Gastroesophageal sphincter (tissue), 3 donors: Measurements from ENCODE around the gene MRPS14.

Experiments
- EP300 ChIP-seq: sonication (generic); formaldehyde crosslinking; IDR thresholded peaks from one replicate; pipeline ENCODE4 v1.6.1; 2017; ENCODE audit warnings: antibody characterized with exemption, mild to moderate bottlenecking
- POLR2A ChIP-seq, 2 donors: fragments of 450-650 bp; IDR thresholded peaks; one replicate each; pipeline ENCODE4 v1.6.1; 2017; ENCODE audit warnings: antibody characterized with exemption in 2 of 2, mild to moderate bottlenecking in 2 of 2, moderate library complexity in 1 of 2
- POLR2AphosphoS5 ChIP-seq: sonication (generic); formaldehyde crosslinking; IDR thresholded peaks from one replicate; pipeline ENCODE4 v1.6.1; 2017; ENCODE audit warnings: antibody characterized with exemption
- TF ChIP-seq, protein P1 (sequence below), 4 experiments: fragments of 200-600 bp in 2 of 4; fragments of 450-650 bp in 2 of 4; sonication (generic) in 1 of 4; IDR thresholded peaks; one replicate each; pipeline ENCODE4 v1.5.1; 2017 to 2019; ENCODE audit warnings: antibody characterized with exemption in 4 of 4, mild to moderate bottlenecking in 2 of 4, moderate library complexity in 2 of 4

DNA sequence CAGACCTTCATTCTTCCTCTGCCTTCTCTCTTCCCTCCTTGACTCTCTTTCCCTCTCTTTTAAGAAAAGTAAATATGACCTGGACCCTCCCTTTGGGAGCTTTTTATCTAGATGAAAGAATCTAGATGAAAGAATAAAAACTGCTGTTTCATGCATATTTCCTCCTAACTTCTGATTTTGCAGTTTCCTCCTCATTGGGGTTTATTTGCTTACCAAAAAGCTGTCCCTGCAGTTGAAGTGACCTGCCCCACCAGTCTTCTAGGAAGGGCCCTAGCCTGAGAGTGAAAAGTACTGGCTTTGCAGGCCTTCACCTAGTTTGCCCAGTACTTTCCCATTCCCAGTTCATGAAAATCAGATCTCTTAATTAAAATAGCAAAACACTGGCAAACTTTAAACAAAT is 51.8 kb downstream of the MRPS14 start:
- TF ChIP-seq, protein P1, sequence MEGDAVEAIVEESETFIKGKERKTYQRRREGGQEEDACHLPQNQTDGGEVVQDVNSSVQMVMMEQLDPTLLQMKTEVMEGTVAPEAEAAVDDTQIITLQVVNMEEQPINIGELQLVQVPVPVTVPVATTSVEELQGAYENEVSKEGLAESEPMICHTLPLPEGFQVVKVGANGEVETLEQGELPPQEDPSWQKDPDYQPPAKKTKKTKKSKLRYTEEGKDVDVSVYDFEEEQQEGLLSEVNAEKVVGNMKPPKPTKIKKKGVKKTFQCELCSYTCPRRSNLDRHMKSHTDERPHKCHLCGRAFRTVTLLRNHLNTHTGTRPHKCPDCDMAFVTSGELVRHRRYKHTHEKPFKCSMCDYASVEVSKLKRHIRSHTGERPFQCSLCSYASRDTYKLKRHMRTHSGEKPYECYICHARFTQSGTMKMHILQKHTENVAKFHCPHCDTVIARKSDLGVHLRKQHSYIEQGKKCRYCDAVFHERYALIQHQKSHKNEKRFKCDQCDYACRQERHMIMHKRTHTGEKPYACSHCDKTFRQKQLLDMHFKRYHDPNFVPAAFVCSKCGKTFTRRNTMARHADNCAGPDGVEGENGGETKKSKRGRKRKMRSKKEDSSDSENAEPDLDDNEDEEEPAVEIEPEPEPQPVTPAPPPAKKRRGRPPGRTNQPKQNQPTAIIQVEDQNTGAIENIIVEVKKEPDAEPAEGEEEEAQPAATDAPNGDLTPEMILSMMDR (IDR thresholded peaks at IDR 0.05): no peak
- TF ChIP-seq POLR2A (IDR thresholded peaks at IDR 0.05) (no peak), EP300 (no peak), POLR2AphosphoS5 (no peak)
